Stomach (tissue), 9 donors: Measurements from ENCODE around the gene LITAF. TPM values are rescaled to one million over a fixed set of nuclear protein-coding genes. Genes with fewer than 3 reads are reported as not detected.

Experiments
- DNase-seq, 2 donors: peaks; one replicate each; pipeline versions ENCODE4 v3.0.0 to v3.0.0-alpha.2; 2013 to 2019
- H3K27ac ChIP-seq, 5 donors: fragments of 200-600 bp in 4 of 5; sonication (generic) in 4 of 5; one replicate each; pipeline ENCODE4 v1.5.1; 2013 to 2019; ENCODE audit warnings: mild to moderate bottlenecking in 1 of 5, moderate library complexity in 1 of 5
- H3K27me3 ChIP-seq, 3 donors: fragments of 200-600 bp; sonication (generic); one replicate each; pipeline ENCODE4 v1.5.1; 2017 to 2019; ENCODE audit warnings: mixed run types in 1 of 3
- H3K36me3 ChIP-seq, 4 donors: fragments of 200-600 bp; sonication (generic); 1 replicate in 3 of 4; 2 replicates in 1 of 4; pipeline ENCODE4 v1.5.1; 2016 to 2019
- H3K4me1 ChIP-seq, 4 donors: fragments of 200-600 bp; sonication (generic); one replicate each; pipeline ENCODE4 v1.5.1; 2016 to 2019
- H3K4me3 ChIP-seq, 4 donors: fragments of 200-600 bp; sonication (generic) in 3 of 4; one replicate each; pipeline ENCODE4 v1.5.1; 2016 to 2019; ENCODE audit warnings: mild to moderate bottlenecking in 1 of 4
- H3K9me3 ChIP-seq, 4 donors: fragments of 200-600 bp; sonication (generic); one replicate each; pipeline ENCODE4 v1.5.1; 2016 to 2019
- CTCF ChIP-seq, 7 experiments: fragments of 450-650 bp in 4 of 7; fragments of 200-600 bp in 3 of 7; sonication (generic) in 3 of 7; IDR thresholded peaks; one replicate each; pipeline ENCODE4 v1.5.1; 2016 to 2019; ENCODE audit warnings: antibody characterized with exemption in 7 of 7, control low read depth in 2 of 7, mild to moderate bottlenecking in 1 of 7
- EP300 ChIP-seq: sonication (generic); formaldehyde crosslinking; IDR thresholded peaks from one replicate; pipeline ENCODE4 v1.6.1; 2017; ENCODE audit warnings: antibody characterized with exemption
- POLR2A ChIP-seq, 4 donors: fragments of 450-650 bp; IDR thresholded peaks; one replicate each; pipeline ENCODE4 v1.6.1; 2016; ENCODE audit warnings: antibody characterized with exemption in 4 of 4, control low read depth in 2 of 4, mild to moderate bottlenecking in 1 of 4, moderate library complexity in 1 of 4
- POLR2AphosphoS5 ChIP-seq, 3 donors: sonication (generic); formaldehyde crosslinking; IDR thresholded peaks; one replicate each; pipeline ENCODE4 v1.6.1; 2016; ENCODE audit warnings: antibody characterized with exemption in 3 of 3
- WGBS, 5 donors: extraction: QIAGEN DNeasy Blood & Tissue Kit in 3 of 5; methylation state at CpG; one replicate each; pipeline versions ENCODE4 v1.1.5 to v1.1.7; 2013 to 2018; 5-methylcytosine and 5-hydroxymethylcytosine counted together
- intact Hi-C: fragments of 100-400 bp; cut with DNase I; formaldehyde crosslinking; loops from one replicate; pipeline ENCODE4 v1.15.1; 2023; ENCODE audit warnings: low total_unique reads
- polyA plus RNA-seq, 3 donors: library from polyadenylated mRNA; stranded (reverse); fragments of 200-250 nt; gene quantifications; one replicate each; pipeline ENCODE4 v1.2.3, GENCODE V29; 2013
- total RNA-seq, 5 donors: library from RNA; depleted of rRNA; stranded (reverse); fragments of >200 nt; gene quantifications; one replicate each; pipeline versions ENCODE4 v1.1.0 to v1.2.3, GENCODE V29; 2014 to 2016
- donor health status: healthy with polysubstance abuse.
- donor health status: Bipolar disorder and iron deficiency.
- donor health status: healthy.

Gene LITAF
- total and polyA plus RNA-seq, 8 donors, result 9.8 to 211 (median 60.2) TPM

- no peak for DNase-seq
- no peaks in the 10 kb centered on the region for H3K36me3 ChIP-seq
- H3K9me3 ChIP-seq, result no peaks in the 10 kb centered on the region
- no peaks in the 10 kb centered on the region for H3K27me3 ChIP-seq
- peaks cover 15 to 59% (median 22%) of the 10 kb centered on the region in 4 donors for H3K4me1 ChIP-seq
- TF ChIP-seq POLR2A (IDR thresholded peaks at IDR 0.05), result no peak
- no peak for TF ChIP-seq EP300
- no peak for TF ChIP-seq CTCF (IDR thresholded peaks at IDR 0.05)
- TF ChIP-seq POLR2AphosphoS5 (IDR thresholded peaks at IDR 0.05), result no peak
- H3K4me3 ChIP-seq, result no peak overlapping the region
- 82 to 86% (median 84%) methylated on average over 13 to 16 of the region's 16 CpGs for WGBS, 5 donors
- intact Hi-C loops, result no loop called here
- H3K27ac ChIP-seq, result peak overlapping the region in 1 of 5 donors; percentile 40
Measured at GRCh38 chr16:11618107-11618717, 31.5 kb upstream of the LITAF start.

GRCh38 chr16:11615748-11616447, 29.2 kb upstream of the LITAF start:
- TF ChIP-seq POLR2A (IDR thresholded peaks at IDR 0.05), result no peak
- no peak for TF ChIP-seq CTCF (IDR thresholded peaks at IDR 0.05)
- no peak for TF ChIP-seq EP300
- no peak for TF ChIP-seq POLR2AphosphoS5 (IDR thresholded peaks at IDR 0.05)
- Histone ChIP-seq H3K9me3 (no peaks in the 10 kb centered on the region), H3K4me1 (peaks cover 14 to 55% (median 24%) of the 10 kb centered on the region in 4 donors), H3K36me3 (no peaks in the 10 kb centered on the region), H3K27ac (no peak overlapping the region), H3K4me3 (no peak overlapping the region), H3K27me3 (no peaks in the 10 kb centered on the region)
- WGBS, 5 donors, result 56 to 70% (median 63%) methylated on average over 8 of the region's 8 CpGs
- intact Hi-C loops, result no loop called here
- no peak for DNase-seq

GRCh38 chr16:11614587-11615175, 28.0 kb upstream of the LITAF start:
- Histone ChIP-seq H3K36me3 (no peaks in the 10 kb centered on the region), H3K27me3 (no peaks in the 10 kb centered on the region), H3K4me1 (peaks cover 14 to 51% (median 24%) of the 10 kb centered on the region in 4 donors), H3K4me3 (no peak overlapping the region), H3K27ac (peak overlapping the region in 2 of 5 donors; percentile 82 to 88), H3K9me3 (no peaks in the 10 kb centered on the region)
- 65 to 81% (median 74%) methylated on average over 10 of the region's 10 CpGs for whole genome bisulfite sequencing, 5 donors
- intact Hi-C loops, result no loop called here
- no peak for DNase-seq
- TF ChIP-seq EP300 (no peak), CTCF (IDR thresholded peaks at IDR 0.05) (no peak), POLR2A (IDR thresholded peaks at IDR 0.05) (no peak), POLR2AphosphoS5 (IDR thresholded peaks at IDR 0.05) (no peak)

GRCh38 chr16:11613381-11614303, 26.9 kb upstream of the LITAF start:
- Histone ChIP-seq H3K27me3 (no peaks in the 10 kb centered on the region), H3K9me3 (no peaks in the 10 kb centered on the region), H3K4me3 (no peak overlapping the region), H3K27ac (peak overlapping the region; percentile 6 to 88 (median 72)), H3K4me1 (peaks cover 14 to 42% (median 24%) of the 10 kb centered on the region in 4 donors), H3K36me3 (no peaks in the 10 kb centered on the region)
- no peak for TF ChIP-seq POLR2A (IDR thresholded peaks at IDR 0.05)
- peak in 2 of 3 donors; percentile 4 to 10 for TF ChIP-seq POLR2AphosphoS5 (IDR thresholded peaks at IDR 0.05)
- TF ChIP-seq CTCF (IDR thresholded peaks at IDR 0.05), result no peak
- TF ChIP-seq EP300, result no peak
- intact Hi-C loops, result no loop called here
- 34 to 46% (median 43%) methylated on average over 20 of the region's 20 CpGs for WGBS, 5 donors
- peak; percentile 55 to 69 for DNase-seq
